ENCODE measurements around the gene WASF3.

Gene WASF3

DNA sequence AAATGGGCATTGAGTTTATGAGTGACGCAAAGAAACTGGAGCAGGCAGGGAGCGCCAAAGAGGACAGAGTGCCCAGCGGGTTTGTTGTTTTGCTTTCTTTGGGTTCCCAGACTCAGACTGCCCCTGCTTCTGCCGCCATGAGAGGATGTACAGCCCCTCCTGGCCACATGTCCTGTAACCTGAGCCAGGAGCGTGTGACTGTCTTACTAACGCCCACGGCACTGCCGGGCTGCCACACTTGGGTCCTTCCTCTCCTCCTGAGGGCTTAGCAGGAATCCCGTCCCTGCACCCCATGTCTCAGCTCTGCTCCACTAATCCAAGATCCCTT is 122.6 kb downstream of the WASF3 start:
- no peaks in the 10 kb centered on the region for H4K20me1 ChIP-seq (ENCODE audit: insufficient read depth, low read length)
- H3K4me1 ChIP-seq (ENCODE audit: low read length) = peaks cover 23% of the 10 kb centered on the region
- no peaks in the 10 kb centered on the region for H3K9me3 ChIP-seq (ENCODE audit: insufficient read depth, low read length)
- H3K4me3 ChIP-seq (ENCODE audit: low read length) = peak overlapping the region; percentile 69
- H3K9ac ChIP-seq (ENCODE audit: low read length) = peak overlapping the region; percentile 9
- peak overlapping the region; percentile 64 for H3K4me2 ChIP-seq (ENCODE audit: low read length)
- TF ChIP-seq EZH2phosphoT487 (IDR thresholded peaks at IDR 0.05; ENCODE audit: low read depth) = no peak
- TF ChIP-seq, protein P1, sequence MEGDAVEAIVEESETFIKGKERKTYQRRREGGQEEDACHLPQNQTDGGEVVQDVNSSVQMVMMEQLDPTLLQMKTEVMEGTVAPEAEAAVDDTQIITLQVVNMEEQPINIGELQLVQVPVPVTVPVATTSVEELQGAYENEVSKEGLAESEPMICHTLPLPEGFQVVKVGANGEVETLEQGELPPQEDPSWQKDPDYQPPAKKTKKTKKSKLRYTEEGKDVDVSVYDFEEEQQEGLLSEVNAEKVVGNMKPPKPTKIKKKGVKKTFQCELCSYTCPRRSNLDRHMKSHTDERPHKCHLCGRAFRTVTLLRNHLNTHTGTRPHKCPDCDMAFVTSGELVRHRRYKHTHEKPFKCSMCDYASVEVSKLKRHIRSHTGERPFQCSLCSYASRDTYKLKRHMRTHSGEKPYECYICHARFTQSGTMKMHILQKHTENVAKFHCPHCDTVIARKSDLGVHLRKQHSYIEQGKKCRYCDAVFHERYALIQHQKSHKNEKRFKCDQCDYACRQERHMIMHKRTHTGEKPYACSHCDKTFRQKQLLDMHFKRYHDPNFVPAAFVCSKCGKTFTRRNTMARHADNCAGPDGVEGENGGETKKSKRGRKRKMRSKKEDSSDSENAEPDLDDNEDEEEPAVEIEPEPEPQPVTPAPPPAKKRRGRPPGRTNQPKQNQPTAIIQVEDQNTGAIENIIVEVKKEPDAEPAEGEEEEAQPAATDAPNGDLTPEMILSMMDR (IDR thresholded peaks at IDR 0.05; ENCODE audit: low read depth, low read length) = no peak
- peaks cover 5% of the 10 kb centered on the region; the same call in 1 of the 2 replicates for H3K27me3 ChIP-seq (ENCODE audit: low read depth, low read length)
- no peaks in the 10 kb centered on the region for H3K36me3 ChIP-seq (replicated peaks; ENCODE audit: low read depth, low read length)
- H3K27ac ChIP-seq (ENCODE audit: low read length) = no peak overlapping the region
- H2AFZ ChIP-seq (ENCODE audit: low read depth, low read length) = peak overlapping the region; percentile 67
- H3K79me2 ChIP-seq (ENCODE audit: low read length) = no peaks in the 10 kb centered on the region

DNA sequence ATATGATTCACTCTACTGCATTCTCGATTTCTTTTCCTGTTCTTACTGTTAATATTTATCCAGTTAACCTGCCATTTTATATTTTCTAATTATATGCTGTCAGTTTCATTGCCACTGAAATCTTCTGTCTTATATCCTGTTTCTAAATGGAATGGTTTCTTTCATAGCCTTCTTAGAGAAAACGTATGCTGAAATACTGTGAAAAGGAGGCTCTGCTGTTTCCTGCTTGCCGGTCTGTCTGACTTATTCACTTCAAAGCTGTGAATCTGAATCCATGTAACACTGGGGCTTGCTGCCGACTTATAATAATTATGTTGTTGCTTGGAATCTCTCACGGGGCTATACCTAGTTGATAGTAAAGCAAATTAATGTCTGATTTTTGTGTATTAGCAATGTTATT is 123.1 kb downstream of the WASF3 start:
- Histone ChIP-seq H4K20me1 (ENCODE audit: insufficient read depth, low read length) (no peaks in the 10 kb centered on the region), H3K4me2 (ENCODE audit: low read length) (peak overlapping the region; percentile 64), H3K9me3 (ENCODE audit: insufficient read depth, low read length) (no peaks in the 10 kb centered on the region), H3K9ac (ENCODE audit: low read length) (peak overlapping the region; percentile 9), H3K4me1 (ENCODE audit: low read length) (peaks cover 23% of the 10 kb centered on the region), H2AFZ (ENCODE audit: low read depth, low read length) (peak overlapping the region; percentile 67), H3K79me2 (ENCODE audit: low read length) (no peaks in the 10 kb centered on the region), H3K4me3 (ENCODE audit: low read length) (peak overlapping the region; percentile 69), H3K27me3 (ENCODE audit: low read depth, low read length) (peaks cover 5% of the 10 kb centered on the region; the same call in 1 of the 2 replicates), H3K36me3 (replicated peaks; ENCODE audit: low read depth, low read length) (no peaks in the 10 kb centered on the region), H3K27ac (ENCODE audit: low read length) (no peak overlapping the region)
- TF ChIP-seq, protein P1 (IDR thresholded peaks at IDR 0.05; ENCODE audit: low read depth, low read length) = no peak
- TF ChIP-seq EZH2phosphoT487 (IDR thresholded peaks at IDR 0.05; ENCODE audit: low read depth) = no peak

DNA sequence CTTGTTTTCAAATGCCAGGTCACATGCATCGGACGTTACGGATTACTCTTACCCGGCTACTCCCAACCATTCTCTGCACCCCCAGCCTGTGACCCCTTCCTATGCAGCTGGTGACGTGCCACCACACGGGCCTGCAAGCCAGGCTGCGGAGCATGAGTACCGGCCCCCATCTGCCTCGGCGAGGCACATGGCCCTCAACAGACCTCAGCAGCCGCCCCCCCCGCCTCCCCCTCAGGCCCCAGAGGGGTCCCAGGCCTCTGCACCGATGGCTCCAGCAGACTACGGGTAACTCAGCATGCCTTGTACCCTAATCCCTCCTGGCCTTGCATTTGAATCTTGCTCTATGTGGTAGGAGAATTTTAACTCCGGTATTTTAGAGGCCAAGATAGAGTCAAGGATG is 123.6 kb downstream of the WASF3 start:
- H3K79me2 ChIP-seq (ENCODE audit: low read length) = no peaks in the 10 kb centered on the region
- no peaks in the 10 kb centered on the region for H4K20me1 ChIP-seq (ENCODE audit: insufficient read depth, low read length)
- H3K27me3 ChIP-seq (ENCODE audit: low read depth, low read length) = peaks cover 5% of the 10 kb centered on the region; the same call in 1 of the 2 replicates
- peaks cover 23% of the 10 kb centered on the region for H3K4me1 ChIP-seq (ENCODE audit: low read length)
- no peak overlapping the region for H3K4me3 ChIP-seq (ENCODE audit: low read length)
- TF ChIP-seq EZH2phosphoT487 (IDR thresholded peaks at IDR 0.05; ENCODE audit: low read depth) = no peak
- TF ChIP-seq, protein P1 (IDR thresholded peaks at IDR 0.05; ENCODE audit: low read depth, low read length) = no peak
- no peaks in the 10 kb centered on the region for H3K9me3 ChIP-seq (ENCODE audit: insufficient read depth, low read length)
- no peak overlapping the region for H3K27ac ChIP-seq (ENCODE audit: low read length)
- H3K9ac ChIP-seq (ENCODE audit: low read length) = no peak overlapping the region
- H2AFZ ChIP-seq (ENCODE audit: low read depth, low read length) = no peak overlapping the region
- H3K4me2 ChIP-seq (ENCODE audit: low read length) = peak overlapping the region; percentile 64
- no peaks in the 10 kb centered on the region for H3K36me3 ChIP-seq (replicated peaks; ENCODE audit: low read depth, low read length)

DNA sequence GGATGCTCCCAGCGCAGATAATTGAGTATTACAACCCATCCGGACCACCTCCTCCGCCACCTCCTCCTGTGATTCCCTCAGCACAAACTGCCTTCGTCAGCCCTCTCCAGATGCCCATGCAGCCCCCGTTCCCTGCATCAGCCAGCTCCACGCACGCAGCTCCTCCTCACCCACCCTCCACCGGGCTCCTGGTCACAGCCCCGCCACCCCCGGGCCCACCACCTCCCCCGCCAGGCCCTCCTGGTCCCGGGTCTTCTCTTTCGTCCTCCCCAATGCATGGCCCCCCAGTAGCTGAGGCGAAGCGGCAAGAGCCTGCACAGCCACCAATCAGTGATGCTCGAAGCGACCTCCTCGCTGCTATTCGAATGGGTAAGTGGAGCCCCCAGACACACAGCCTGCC is 125.1 kb downstream of the WASF3 start:
- H3K27me3 ChIP-seq (ENCODE audit: low read depth, low read length) = peaks cover 5% of the 10 kb centered on the region; the same call in 1 of the 2 replicates
- no peaks in the 10 kb centered on the region for H3K36me3 ChIP-seq (replicated peaks; ENCODE audit: low read depth, low read length)
- H2AFZ ChIP-seq (ENCODE audit: low read depth, low read length) = no peak overlapping the region
- H3K4me2 ChIP-seq (ENCODE audit: low read length) = no peak overlapping the region
- H3K4me3 ChIP-seq (ENCODE audit: low read length) = no peak overlapping the region
- TF ChIP-seq EZH2phosphoT487 (IDR thresholded peaks at IDR 0.05; ENCODE audit: low read depth) = no peak
- TF ChIP-seq, protein P1 (IDR thresholded peaks at IDR 0.05; ENCODE audit: low read depth, low read length) = no peak
- H3K27ac ChIP-seq (ENCODE audit: low read length) = no peak overlapping the region
- no peaks in the 10 kb centered on the region for H3K9me3 ChIP-seq (ENCODE audit: insufficient read depth, low read length)
- no peaks in the 10 kb centered on the region for H4K20me1 ChIP-seq (ENCODE audit: insufficient read depth, low read length)
- no peak overlapping the region for H3K9ac ChIP-seq (ENCODE audit: low read length)
- H3K4me1 ChIP-seq (ENCODE audit: low read length) = peaks cover 26% of the 10 kb centered on the region
- no peaks in the 10 kb centered on the region for H3K79me2 ChIP-seq (ENCODE audit: low read length)
